ENCODE data around the gene APOA4.

APOA4 gene

DNA sequence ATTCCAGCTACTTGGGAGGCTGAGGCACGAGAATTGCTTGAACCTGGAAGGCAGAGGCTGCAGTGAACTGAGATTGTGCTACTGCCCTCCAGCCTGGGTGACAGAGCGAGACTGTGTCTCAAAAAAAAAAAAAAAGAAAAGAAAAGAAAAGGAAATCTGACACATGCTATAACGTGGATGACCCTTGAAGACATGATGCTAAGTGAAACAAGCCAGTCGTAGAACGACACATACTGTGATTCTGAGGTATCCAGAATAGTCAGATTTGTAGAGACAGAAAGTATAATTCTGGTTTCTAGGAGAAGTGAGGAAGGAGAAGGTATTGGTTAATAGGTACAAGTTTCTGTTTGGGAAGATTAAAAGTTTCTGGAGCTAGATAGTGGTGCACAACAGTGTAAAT lies 24.7 kb downstream of the APOA4 start:
- no peak for DNase-seq

DNA sequence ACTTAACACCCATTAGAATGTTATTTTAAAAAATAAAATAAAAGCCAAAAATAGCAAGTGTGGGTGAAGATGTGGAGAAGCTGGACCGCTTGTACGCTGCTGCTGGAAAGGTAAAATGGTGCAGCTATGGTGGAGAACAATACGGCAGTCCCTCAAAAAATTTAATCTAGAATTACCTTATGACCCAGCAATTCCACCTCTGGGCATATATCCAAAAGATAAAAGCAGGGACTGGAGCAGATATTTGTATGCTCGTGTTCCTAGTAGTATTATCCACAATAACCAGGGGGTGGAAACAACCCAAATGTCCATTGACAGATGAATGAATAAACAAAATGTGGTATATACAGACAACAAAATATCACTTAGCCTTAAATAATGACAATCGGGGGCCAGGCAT lies 25.3 kb downstream of the APOA4 start:
- no peak for DNase-seq

DNA sequence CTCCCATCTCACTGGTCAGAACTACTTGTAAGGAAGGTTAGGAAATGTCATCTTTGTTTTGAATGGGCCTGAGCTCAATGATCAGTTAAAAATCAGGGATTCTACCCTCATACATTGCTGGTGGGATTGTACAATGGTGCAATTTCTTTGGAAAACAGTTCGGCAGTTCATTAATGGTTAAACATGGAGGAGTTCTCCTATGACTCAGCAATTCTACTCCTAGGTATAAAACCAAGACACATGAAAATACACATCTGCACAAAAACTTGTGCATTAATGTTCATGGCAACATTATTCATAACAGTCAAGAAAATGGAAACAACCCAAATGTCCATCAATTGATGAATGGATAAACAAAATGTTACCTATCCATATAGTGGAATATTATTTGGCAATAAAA lies 26.6 kb downstream of the APOA4 start:
- no peak for DNase-seq

GRCh38 chr11:116794851-116795250 lies 28.3 kb downstream of the APOA4 start:
- no peak for DNase-seq

- no peak for DNase-seq
These were observed 29.4 kb downstream of the APOA4 start for GRCh38 chr11:116793772-116794097.

- DNase-seq = no peak
These were observed 30.0 kb downstream of the APOA4 start for GRCh38 chr11:116792869-116793771.

DNA sequence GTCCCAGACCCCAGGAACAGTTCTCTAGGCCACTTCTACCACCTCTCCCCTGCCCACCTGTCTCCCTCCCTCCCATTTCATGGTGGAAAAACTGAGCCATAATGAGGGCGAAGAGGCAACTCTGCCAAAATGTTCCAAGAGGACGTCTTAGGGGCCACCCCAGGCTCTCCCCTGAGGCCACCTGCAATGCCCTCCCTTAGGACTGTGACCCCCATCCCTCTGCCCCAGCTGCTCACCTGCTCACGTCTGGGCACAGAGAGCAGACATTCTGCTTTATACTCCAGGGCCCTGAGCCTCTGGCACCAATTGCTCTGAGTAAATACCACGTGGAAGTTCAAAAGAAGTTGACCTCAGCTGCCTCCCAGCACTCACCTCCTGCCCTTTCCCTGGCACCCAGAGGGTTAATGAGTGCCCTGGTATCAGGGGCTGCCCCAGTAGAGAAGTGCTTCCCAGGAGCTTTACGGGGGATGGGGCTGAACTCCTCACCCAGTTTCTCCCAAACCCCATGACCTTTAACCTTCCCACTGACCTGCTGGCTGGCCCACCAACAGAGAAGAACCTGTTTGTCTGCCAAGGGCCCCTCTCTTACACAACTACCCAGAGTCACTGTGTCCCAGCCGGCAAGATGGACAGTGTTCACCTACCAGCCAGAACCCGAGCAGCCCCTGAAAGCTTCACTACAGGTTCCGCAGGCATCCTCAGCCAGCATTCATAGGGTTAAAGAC lies 30.8 kb downstream of the APOA4 start:
- DNase-seq = no peak

GRCh38 chr11:116791813-116792143 lies 31.3 kb downstream of the APOA4 start, which contains the start of gene APOA5:
APOA5 (minus strand) TSS chr11:116791879; CDS start chr11:116791860, 19 bp downstream.
- DNase-seq = no peak

- DNase-seq = no peak
These were observed 31.9 kb downstream of the APOA4 start for GRCh38 chr11:116791002-116791812.

GRCh38 chr11:116790167-116791001 lies 32.7 kb downstream of the APOA4 start:
- DNase-seq = no peak

DNA sequence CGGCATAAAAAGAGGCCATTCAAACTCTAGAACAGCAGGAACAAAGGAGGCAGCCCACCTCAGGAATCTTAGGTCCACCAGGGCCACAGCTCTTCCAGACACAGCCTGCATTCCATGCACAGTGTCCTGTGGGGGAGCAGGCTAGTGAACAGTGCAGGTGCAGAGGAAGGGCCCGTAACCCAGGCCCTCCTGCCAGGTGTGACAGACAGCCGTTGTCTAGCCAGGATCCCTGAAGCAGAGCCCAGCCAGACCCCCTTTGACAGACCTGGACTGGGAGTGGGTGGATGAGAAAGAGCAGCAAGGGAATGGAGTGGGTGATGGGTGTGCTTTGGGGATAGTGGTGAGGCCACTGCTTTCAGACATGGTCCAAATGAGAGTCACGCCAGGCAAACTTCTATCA lies 34.1 kb downstream of the APOA4 start:
- DNase-seq = no peak

DNA sequence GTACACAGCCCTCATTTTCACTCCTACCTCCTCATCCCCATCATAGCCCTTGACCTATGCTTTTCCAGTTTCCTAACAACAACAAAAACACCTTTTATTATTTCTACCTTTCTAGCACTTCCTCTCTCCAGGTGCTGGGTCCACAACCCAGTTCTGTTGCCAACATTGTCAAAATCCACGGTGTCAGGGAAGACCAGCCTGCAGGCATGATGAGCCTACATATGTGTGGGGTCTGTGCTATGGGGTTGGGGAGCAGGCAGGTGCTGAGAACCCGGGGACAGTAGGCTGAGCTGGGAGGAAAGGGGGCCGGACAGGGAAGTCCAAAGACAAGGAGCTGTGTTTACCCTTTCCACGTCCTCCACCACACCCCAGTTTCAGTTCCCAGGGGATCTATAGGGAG lies 34.6 kb downstream of the APOA4 start:
- no peak for DNase-seq

GRCh38 chr11:116787786-116788486 lies 35.2 kb downstream of the APOA4 start, which contains the start of gene ZPR1:
ZPR1 (minus strand) TSS chr11:116788023; CDS start chr11:116787990, 33 bp downstream.
- peak; percentile 51 for DNase-seq

GRCh38 chr11:116787436-116787785 lies 35.7 kb downstream of the APOA4 start:
- DNase-seq = no peak

GRCh38 chr11:116786966-116787365 lies 36.1 kb downstream of the APOA4 start:
- no peak for DNase-seq

DNA sequence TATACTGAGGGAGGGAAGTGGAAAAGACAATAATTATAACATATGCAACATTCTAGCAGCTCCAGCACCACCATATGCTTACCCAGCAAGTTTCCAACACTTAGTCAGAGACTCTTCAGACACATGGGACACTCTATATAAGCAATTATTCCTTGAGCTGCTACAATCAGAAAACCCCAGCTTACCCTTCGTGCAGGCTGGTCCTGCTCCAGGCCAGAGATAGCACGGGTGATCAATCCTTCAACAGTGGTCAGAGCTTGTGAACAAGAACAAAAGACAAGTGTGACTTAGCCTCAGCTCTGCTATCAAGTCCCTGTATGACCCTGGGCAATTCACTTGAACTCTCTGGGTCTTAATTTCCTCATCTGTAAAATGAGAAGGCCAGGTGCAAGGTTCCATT lies 36.8 kb downstream of the APOA4 start:
- no peak for DNase-seq

GRCh38 chr11:116782728-116783127 lies 40.4 kb downstream of the APOA4 start:
- no peak for DNase-seq

- no peak for DNase-seq
These were observed 44.5 kb downstream of the APOA4 start for GRCh38 chr11:116778556-116778955.

DNA sequence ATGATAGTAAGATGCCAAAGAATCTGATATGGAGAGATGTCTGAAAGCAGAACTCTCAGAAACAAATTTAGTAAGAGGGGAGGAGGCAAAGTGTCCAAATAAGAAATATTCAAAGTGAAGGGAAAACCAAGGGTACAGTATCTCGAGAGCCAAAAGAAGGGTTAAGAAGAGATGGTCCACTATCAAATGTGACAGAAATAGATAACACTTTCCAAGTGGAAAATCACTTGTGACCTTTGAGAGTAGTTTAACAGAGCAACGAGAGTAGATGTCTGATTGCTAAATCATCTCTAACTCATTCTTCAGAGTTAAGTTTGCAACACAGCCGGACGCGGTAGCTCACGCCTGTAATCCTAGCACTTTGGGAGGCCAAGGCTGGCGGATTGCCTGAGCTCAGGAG lies 46.0 kb downstream of the APOA4 start:
- DNase-seq = no peak

GRCh38 chr11:116776522-116776984 lies 46.6 kb downstream of the APOA4 start:
- DNase-seq = no peak

GRCh38 chr11:116775975-116776374 lies 47.1 kb downstream of the APOA4 start:
- DNase-seq = no peak

GRCh38 chr11:116774661-116775060 lies 48.4 kb downstream of the APOA4 start:
- DNase-seq = no peak

All from T1000 (cell line).